HK-2 (cell line): ENCODE measurements around the gene EID2B.
A peak's percentile ranks its signal among the peaks of the same experiment; 100 is the strongest.

Source experiments
- DNase-seq: peaks from one replicate; pipeline ENCODE4 v3.0.0-alpha.2; 2018; ENCODE audit not compliant: unreplicated experiment

Gene EID2B

DNA sequence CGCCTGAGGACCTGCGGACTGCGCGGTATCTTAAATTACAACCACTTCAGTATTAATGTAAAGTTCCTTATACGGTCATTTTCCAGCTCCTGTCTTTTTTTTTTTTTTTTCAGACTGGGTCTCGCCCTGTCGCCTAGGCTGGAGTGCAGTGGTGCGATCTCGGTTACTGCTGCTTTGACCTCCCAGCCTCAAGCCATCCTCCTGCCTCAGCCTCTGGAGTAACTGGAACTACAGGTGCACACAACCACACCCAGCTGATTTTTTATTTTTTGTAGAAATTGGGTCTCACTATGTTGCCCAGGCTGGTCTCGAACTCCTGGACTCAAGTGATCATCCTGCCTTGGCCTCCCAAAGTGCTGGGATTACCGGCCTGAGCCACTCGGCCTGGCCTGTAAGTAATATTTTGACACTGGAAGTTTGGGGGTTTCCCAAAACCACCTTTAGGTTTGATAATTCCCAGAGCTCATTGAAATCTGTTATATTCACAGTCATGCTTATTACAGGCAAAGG lies 406 bp upstream of the EID2B start:
- no peak for DNase-seq

DNA sequence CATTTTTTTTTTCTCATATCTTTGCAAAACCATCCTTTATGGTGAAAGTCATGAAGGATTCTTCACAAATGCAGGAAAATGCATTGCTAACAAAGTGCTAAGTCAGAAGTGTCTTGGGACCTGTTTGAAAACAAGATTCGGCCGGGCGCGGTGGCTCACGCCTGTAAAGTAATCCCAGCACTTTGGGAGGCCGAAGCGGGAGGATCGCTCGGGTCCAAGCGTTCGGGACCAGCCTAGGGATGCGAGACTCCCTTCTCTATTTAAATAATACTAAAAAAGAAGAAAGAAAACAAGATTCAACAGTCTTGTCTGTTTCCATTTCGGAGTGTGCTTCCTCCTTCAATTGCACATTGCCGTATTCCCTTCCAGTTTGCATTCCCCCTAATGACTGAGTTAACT lies 819 bp downstream of the EID2B start:
- DNase-seq, result no peak

DNA sequence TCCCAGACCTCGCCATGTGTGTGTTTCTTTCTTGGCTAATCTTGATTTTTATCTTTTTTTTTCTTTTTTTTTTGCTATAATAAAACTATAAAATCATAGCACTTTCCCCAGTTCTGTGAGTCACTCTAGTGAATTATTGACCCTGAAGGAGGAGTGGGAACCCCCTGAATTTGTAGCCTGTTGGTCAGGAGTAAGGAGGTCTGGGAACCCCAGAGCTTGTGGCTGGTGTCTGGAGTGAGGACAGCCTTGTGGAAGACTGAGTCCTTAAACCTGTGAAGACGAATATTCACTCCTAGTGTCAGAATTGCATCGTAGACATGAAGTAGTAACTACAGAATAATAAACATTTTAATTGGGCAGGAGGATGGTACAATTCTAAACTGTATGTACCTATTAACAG lies 7.4 kb downstream of the EID2B start:
- no peak for DNase-seq

DNA sequence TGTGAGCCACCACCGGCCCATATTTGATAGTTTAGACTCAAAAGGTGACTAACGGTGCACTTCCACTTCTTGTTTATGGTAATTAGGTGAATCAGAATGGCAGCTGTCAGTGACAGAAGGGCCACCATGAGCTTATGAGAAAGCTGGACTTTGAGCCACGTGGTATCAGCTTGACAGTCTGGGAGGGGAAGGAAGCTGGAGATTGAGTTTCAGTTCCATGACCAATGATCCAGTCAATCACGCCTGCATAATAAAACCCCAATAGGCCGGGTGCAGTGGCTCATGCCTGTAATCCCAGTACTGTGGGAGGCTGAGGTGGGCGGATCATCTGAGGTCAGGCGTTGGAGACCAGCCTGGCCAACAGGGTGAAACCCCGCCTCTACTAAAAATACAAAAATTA lies 8.2 kb downstream of the EID2B start:
- DNase-seq, result no peak

DNA sequence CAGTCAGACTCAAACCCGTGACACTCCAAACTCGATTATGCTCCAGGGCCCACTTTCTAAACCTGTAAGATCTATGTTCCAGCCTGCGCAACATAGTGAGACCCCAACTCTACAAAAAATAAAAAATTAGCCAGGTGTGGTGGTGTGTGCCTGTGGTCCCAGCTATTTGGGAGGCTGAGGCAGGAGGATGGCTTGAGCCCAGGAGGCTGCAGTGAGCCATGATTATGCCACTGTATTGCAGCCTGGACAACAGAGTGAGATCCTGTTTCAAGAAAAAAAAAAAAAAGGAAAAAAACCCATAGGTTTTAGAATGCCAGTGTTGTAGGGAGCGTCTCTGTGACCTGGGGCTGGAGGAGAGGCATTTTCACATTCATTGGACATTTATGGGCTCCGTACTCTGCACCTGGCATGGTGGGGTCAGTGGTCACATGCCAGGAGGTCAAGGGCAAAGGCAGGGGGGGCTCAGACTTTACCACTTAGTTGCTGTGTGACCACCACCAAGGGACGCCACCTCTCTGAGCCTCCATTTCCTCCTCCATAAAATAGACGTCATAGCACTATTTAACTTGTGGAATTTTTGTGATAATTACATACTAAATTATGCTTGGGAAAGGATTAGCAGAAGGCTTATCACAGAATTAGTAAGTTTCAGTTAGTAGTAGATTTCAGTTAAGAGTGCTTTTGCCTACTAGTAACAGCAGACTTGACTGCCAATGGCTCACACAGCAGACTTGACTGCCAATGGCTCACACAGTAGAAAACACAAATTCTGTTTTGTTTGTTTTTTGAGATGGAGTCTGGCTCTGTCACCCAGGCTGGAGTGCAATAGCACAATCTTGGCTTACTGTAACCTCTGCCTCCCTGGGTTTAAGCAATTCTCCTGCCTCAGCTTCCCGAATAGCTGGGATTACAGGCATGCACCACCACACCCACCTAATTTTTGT lies 11.8 kb downstream of the EID2B start:
- no peak for DNase-seq

DNA sequence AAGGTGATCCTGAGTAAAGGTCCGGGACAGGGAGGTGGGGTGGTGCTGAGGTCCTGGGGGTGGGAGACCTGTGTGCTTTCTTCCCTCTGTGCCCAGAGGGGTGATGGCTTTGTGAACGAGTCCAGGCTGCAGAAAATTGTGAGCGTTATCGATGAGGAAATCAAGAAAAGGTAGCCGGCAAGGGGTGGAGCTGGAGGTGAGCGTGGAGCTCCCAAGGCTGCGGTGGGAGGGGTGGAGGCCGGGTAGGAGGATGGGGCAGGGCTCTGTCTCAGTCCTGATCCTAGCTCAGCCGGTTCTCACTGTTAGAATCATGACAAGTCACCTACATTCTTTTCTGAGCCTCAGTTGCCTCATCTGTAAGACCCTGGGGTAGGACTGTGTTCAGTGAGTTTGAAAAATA lies 13.7 kb downstream of the EID2B start:
- DNase-seq, result no peak

DNA sequence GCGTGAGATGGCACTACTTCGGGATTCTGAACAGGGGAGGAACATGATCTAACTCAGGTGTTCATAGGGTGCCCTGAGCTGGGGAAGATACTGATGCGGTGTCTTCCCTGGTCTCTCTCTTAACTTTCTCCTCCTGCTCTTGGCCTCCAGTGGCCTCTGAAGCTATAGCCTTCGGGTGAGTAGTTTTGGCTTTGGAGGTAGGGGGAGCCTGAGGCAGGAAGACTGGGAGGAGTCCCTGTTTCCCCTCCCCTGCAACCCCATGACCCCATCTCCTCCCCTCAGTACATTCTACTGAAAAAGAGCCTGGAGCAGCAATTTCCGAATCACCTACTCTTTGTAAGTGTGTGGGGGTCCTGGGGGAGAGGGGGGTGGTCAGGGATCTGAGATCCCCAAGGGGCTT lies 14.2 kb downstream of the EID2B start:
- no peak for DNase-seq

DNA sequence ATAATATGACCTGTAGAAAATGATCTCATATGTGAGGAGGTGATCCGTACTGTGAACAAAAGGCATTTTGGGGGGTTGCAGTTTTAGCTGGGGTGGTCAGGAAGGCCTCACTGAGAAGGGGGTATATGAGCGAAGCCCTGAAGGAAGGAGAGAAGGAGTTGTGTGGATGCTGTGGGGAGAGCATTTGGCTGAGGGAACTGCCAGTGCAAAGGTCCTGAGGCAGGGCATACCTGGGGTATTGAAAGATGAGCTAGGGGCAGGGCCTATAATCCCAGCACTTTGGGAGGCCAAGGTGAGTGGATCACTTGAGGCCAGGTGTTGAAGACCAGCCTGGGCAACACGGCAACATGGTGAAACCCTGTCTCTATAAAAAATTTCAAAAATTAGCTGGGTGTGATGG lies 15.2 kb downstream of the EID2B start:
- no peak for DNase-seq

DNA sequence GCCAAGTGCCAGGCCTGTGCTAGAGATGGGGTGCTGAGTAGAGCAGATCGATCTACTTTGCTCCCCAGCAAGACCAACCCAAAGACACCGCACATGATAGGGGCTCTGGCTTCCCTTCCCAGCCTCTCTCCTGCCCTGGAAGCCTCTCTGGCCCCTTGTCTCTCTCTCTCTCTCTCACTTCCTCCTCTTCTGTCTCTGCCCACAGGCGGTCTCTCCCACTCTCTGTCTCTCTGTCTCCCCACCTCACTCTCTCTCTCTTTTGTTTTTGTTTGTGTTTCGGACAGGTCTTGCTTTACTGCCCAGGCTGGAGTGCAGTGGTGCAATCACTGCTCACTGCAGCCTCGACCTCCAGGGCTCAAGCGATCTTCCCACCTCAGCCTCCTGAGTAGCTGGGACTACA lies 16.4 kb downstream of the EID2B start:
- no peak for DNase-seq

DNA sequence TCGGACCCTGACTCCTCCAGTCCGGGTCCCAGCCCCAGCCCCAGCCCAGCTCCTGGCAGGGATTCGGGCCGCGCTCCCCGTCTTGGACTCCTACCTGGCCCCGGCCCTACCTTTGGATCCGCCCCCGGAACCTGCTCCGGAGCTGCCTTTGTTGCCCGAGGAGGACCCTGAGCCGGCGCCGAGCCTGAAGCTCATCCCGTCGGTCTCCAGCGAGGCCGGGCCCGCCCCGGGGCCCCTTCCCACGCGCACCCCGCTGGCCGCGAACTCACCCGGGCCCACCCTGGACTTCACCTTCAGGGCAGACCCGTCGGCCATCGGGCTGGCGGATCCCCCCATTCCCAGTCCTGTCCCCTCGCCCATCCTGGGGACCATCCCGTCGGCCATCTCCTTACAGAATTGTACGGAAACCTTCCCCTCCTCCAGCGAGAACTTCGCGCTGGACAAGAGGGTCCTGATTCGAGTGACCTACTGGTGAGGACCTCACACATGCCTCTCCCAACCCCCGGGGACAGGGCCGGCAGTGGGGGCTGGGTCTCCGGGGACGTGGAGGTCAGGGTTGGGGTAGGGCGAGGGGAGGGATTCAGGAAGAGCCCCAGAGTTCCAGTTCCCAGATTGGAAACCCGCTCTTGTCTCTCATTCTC lies 17.0 kb downstream of the EID2B start:
- no peak for DNase-seq

DNA sequence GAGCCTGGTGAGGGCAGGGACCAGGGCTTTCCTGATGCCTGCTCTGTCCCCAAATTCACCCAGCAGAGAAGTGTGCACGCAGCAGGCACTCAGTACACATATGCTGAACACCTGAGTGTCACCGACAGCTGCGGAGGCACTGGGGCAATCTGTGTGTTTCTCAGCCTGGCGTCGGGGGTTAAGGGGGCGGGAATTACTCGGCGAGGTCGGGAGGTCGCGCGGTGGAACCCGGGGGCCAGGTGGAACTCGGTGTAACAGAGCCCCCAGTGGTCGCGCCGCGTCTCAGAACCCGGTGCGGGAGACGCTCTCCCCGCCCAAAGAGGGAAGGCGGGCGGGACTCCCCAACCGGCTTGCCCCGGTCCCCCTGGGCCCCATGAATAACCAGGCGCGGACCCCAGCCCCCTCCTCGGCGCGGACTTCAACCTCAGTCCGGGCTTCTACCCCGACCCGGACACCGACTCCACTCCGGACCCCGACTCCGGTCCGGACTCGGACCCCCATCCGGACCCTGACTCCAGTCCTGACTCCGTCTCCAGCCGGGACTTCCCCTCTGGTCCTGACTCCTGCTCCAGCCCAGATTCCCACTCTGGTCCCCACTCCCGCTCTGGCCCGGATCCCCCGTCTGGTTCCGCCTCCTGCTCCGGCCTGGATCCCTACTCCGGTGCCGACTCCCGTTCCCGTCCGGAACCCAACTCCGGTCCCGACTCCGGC lies 17.7 kb downstream of the EID2B start, which contains the start of gene SELENOV:
Gene SELENOV (plus strand): TSS at position 300 of the 711 bp plus-strand sequence. CDS start 74 bp downstream, at position 374.
- no peak for DNase-seq

DNA sequence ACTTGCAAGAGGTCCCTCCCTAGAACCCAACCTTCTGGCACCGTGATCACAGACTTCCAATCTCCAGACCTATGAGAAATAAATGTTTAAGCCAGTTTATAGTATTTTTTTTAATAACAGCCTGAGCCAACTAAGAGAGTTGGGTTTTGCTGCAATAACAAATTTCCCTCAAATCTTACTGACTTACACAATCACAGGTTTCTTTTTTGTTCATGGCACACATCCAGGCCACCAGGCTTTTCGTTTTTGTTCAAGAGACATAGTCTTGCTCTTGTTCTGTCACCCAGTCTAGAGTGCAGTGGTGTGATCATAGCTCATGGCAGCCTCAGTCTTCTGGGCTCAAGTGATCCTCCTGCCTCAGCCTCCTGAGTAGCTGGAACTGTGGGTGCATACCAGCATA lies 19.7 kb downstream of the EID2B start:
- no peak for DNase-seq

DNA sequence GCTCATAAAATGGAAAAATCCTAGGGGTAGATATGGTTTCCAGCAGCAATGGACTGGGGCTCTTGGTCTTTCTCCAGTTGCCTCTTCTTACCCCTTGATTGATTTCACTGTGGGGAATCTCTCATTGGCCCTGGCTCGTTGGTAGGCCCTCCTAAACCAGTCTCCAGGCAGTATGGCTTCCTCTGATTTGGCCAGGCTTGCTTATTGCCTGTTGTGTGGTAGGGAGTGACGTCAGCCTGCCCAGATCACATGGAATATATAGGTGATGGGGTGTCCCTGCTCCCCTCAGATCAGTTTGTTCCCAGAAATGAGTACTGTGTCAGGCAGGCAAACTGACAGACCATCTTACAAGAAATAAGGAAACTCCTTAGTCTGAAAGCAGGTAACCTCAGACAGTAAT lies 23.4 kb downstream of the EID2B start:
- DNase-seq, result no peak

DNA sequence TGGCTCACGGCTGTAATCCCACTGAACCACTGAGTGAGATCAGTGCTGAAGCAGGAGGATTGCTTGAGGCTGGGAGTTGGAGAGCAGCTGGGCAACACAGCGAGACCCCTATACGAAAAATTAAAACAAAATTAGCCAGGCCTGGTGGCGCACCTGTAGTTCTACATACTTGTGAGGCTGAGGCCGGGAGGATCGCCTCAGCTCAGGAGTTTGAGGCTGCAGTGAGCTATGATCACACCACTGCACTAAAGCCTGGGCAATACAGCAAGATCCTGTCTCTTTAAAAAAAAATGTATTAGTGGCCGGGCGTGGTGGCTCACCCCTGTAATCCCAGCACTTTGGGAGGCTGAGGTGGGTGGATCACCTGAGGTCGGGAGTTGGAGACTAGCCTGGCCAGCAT lies 24.0 kb downstream of the EID2B start:
- DNase-seq, result no peak

DNA sequence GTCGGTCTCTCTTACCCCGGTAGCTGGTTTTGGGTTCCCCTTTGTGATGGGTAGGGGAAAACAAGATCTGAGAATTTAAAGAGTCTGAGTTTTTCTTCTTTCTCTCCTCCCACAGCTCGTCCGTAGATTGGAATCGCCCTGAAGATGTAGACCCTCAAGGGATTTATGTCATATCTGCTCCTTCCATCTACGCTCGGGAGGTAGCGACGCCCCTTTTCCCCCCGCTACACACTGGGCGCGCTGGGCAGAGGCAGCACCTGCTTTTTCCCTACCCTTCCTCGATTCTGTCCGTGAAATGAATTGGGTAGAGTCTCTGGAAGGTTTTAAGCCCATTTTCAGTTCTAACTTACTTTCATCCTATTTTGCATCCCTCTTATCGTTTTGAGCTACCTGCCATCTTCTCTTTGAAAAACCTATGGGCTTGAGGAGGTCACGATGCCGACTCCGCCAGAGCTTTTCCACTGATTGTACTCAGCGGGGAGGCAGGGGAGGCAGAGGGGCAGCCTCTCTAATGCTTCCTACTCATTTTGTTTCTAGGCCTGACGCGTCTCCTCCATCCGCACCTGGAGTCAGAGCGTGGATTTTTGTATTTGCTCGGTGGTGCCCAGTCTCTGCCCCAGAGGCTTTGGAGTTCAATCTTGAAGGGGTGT lies 24.8 kb downstream of the EID2B start:
- DNase-seq, result no peak

DNA sequence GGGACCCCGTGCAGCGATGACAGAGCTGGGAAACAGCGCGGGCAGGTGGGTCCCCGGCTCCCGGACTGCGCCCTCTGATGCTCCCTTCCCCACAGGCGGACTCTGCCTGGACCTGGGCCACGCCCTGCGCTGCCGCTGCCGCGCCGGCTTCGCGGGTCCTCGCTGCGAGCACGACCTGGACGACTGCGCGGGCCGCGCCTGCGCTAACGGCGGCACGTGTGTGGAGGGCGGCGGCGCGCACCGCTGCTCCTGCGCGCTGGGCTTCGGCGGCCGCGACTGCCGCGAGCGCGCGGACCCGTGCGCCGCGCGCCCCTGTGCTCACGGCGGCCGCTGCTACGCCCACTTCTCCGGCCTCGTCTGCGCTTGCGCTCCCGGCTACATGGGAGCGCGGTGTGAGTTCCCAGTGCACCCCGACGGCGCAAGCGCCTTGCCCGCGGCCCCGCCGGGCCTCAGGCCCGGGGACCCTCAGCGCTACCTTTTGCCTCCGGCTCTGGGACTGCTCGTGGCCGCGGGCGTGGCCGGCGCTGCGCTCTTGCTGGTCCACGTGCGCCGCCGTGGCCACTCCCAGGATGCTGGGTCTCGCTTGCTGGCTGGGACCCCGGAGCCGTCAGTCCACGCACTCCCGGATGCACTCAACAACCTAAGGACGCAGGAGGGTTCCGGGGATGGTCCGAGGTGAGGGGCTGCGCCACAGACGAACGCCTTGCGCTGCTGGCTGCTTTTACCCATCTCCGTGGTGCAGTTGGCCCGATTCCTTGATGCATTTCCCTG lies 25.5 kb downstream of the EID2B start:
- DNase-seq, result peak; percentile 79

DNA sequence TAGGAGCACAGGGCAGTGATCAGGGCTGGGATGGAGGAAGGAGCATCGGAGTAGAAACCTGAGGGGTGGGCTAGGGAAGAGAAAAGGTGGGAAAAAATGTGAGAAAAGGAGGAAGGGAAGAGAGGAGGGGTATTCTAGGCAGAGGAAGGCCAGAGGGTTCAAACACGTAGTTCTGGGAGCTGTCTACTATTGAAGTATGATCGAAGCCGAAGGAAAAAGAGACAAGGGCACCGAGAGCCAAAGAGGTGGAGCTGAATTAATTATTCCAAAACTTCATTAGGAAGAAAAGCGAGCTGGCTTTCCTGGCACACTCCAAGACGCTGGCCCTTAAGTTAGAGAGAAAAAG lies 26.1 kb downstream of the EID2B start:
- no peak for DNase-seq

DNA sequence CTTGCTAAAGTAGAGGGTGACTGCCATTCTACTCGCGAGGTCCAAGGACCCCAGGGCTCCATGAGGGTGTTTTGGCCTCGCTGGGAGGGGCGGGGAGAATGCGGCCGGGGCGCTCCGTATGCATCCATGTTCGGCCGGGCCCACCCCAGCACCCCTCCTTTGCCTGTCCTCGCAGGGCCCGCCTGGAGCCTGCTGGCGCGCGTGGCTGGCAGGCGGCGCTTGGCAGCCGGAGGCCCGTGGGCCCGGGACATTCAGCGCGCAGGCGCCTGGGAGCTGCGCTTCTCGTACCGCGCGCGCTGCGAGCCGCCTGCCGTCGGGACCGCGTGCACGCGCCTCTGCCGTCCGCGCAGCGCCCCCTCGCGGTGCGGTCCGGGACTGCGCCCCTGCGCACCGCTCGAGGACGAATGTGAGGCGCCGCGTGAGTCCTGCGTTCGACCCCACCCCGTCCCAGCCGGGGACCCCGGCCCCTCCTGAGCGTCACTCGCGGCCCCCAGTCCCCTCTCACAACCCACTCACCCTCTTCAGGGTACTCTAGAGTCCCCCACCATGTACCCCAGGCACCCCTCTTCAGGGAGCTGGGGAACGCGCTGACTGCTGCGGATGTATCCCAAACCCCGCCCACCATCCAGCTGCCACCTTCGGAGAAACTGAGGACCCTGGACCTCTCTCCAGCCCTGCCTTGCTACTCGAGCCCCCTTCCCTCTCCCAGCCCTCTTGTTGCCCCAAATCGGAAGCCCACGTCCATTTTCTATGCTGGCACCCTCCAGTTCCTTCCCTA lies 29.8 kb downstream of the EID2B start:
- DNase-seq, result peak; percentile 75

DNA sequence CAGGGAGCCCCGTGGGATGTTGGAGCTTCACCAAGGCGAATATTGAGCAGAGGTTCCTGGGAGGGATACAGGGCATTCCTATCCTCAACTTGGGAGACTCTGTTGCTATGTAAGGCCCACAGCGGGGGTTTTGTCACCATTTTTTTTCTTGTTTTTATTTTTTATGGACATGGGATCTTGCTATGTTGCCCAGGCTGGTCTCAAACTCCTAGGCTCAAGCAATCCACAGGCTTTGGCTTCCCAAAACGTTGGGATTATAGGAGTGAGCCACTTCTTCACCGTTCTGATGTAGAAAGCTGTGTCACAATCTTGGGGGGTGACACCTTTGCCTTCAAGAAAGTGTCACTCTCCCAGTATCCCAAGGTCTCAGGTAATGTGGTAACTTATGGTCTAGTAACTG lies 31.3 kb downstream of the EID2B start:
- no peak for DNase-seq

DNA sequence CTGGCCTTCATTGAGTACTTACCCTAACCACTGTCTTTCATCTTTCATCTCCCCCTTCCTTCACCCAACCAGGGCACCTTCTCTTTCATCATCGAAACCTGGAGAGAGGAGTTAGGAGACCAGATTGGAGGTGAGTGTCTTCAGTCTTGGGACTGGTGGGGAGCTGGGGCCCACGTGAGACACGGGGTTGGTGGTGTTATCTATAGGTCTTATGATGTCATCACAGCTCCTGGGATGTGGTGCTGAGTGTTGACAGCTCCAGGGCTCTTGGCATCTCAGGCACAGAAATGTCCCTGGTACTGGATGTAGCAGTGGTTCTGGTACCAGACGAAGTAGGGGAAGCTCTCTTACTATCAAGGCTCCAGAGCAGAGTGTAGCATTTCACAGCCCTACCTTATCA lies 32.1 kb downstream of the EID2B start:
- no peak for DNase-seq
